ENCODE results near the gene SULF2.

SULF2 gene

DNA sequence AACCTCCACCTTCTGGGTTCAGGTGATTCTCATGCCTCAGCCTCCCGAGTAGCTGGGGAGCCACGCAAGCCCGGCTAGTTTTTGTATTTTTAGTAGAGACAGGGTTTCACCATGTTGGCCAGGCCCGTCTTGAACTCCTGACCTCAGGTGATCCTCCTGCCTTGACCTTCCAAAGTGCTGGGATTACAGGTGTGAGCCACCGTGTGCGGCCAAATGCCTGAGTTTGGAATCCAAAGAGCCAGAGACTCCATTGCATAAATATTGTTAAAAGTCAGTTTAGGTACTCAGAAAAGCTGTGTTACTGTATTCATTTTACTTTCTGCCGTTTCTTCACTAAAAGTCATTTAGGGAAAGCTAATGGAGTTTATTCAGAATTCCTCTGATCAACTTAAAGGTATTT, 137.3 kb downstream of the SULF2 start:
- TF ChIP-seq, protein P1, sequence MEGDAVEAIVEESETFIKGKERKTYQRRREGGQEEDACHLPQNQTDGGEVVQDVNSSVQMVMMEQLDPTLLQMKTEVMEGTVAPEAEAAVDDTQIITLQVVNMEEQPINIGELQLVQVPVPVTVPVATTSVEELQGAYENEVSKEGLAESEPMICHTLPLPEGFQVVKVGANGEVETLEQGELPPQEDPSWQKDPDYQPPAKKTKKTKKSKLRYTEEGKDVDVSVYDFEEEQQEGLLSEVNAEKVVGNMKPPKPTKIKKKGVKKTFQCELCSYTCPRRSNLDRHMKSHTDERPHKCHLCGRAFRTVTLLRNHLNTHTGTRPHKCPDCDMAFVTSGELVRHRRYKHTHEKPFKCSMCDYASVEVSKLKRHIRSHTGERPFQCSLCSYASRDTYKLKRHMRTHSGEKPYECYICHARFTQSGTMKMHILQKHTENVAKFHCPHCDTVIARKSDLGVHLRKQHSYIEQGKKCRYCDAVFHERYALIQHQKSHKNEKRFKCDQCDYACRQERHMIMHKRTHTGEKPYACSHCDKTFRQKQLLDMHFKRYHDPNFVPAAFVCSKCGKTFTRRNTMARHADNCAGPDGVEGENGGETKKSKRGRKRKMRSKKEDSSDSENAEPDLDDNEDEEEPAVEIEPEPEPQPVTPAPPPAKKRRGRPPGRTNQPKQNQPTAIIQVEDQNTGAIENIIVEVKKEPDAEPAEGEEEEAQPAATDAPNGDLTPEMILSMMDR (conservative IDR thresholded peaks at IDR 0.05; ENCODE audit: control insufficient read depth, insufficient read depth, low read depth, low read length) = no peak
- H3K4me3 ChIP-seq (ENCODE audit: control insufficient read depth, low read depth, low read length) = no peak overlapping the region
- DNase-seq (ENCODE audit: low read depth) = no peak

DNA sequence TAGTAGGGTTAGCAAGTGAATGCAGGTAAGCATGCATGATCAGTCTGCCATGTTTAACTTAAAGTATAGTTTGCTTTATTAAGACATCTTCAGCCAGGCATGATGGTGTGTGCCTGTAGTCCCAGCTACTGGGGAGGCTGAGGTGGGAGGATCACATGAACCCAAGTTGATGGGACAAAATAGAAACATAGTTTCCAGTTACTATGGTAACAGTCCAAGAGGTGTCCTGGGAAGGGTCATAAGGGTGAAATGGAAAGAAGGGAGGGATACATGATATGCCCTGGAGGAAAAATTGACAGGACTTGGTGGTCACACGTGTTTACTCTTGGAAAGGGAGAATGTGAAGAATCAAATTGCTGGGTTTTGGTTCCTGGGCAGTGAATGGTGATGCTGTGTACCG, 139.6 kb downstream of the SULF2 start:
- TF ChIP-seq, protein P1 (conservative IDR thresholded peaks at IDR 0.05; ENCODE audit: control insufficient read depth, insufficient read depth, low read depth, low read length) = no peak
- H3K4me3 ChIP-seq (ENCODE audit: control insufficient read depth, low read depth, low read length) = no peak overlapping the region
- DNase-seq (ENCODE audit: low read depth) = no peak

DNA sequence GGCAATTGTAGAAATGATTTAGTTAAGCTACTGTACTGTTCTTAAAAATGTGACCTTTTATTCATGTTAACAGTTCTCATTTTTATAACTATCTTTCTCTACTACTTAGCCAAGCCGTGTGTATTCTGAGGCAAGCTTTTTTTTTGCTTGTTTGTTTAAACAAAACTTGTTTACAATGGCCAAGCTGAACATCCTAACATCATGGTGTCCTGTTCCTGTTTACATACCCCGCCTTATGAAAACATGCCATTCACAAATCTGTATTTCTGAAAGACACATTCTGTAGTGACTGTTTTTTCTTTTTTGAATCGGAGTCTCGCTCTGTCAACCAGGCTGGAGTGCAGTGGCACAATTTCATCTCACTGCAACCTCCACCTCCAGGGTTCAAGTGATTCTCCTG, 142.7 kb downstream of the SULF2 start:
- H3K4me3 ChIP-seq (ENCODE audit: control insufficient read depth, low read depth, low read length) = no peak overlapping the region
- DNase-seq (ENCODE audit: low read depth) = no peak
- TF ChIP-seq, protein P1 (conservative IDR thresholded peaks at IDR 0.05; ENCODE audit: control insufficient read depth, insufficient read depth, low read depth, low read length) = no peak

DNA sequence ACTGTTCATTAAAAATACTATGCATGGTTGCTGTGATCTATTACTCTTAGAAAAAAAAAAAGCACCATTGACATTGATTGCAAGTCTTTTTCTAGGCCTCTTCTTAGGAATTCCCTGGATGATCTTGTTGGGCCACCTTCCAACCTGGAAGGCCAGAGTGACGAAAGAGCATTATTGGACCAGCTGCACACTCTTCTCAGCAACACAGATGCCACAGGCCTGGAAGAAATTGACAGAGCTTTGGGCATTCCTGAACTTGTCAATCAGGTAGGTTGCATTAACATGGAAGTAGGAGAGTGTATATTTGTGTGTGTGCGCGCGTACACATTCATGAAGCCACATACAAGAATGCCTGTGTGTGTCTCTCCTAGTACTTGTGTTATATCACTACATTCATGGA, 143.2 kb downstream of the SULF2 start:
- no peak overlapping the region for H3K4me3 ChIP-seq (ENCODE audit: control insufficient read depth, low read depth, low read length)
- no peak for DNase-seq (ENCODE audit: low read depth)
- TF ChIP-seq, protein P1 (conservative IDR thresholded peaks at IDR 0.05; ENCODE audit: control insufficient read depth, insufficient read depth, low read depth, low read length) = no peak

DNA sequence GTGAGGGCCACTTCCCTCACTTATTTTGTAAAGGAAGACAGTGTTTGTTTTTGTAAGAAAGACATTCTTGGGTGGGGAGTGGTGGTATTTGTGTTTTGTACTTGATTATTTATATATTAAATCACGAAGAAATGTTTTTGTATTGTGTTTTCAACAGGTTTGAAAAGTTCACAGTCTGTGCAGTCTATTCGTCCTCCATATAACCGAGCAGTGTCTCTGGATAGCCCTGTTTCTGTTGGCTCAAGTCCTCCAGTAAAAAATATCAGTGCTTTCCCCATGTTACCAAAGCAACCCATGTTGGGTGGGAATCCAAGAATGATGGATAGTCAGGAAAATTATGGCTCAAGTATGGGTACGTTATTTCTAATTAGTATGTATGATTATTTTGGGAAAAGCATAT, 146.4 kb downstream of the SULF2 start:
- TF ChIP-seq, protein P1 (conservative IDR thresholded peaks at IDR 0.05; ENCODE audit: control insufficient read depth, insufficient read depth, low read depth, low read length) = no peak

DNA sequence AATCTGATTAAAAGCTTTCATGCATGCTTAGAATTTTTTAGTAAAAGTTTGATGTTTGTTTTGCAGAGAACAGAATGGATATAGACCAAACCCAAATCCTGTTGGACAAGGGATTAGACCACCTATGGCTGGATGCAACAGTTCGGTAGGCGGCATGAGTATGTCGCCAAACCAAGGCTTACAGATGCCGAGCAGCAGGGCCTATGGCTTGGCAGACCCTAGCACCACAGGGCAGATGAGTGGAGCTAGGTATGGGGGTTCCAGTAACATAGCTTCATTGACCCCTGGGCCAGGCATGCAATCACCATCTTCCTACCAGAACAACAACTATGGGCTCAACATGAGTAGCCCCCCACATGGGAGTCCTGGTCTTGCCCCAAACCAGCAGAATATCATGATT, 150.0 kb downstream of the SULF2 start:
- TF ChIP-seq, protein P1 (conservative IDR thresholded peaks at IDR 0.05; ENCODE audit: control insufficient read depth, insufficient read depth, low read depth, low read length) = no peak
- no peak overlapping the region for H3K4me3 ChIP-seq (ENCODE audit: control insufficient read depth, low read depth, low read length)
- DNase-seq (ENCODE audit: low read depth) = no peak

More for the DNA sequence above, 146.4 kb downstream of the SULF2 start:
- DNase-seq (ENCODE audit: low read depth) = no peak
- no peak overlapping the region for H3K4me3 ChIP-seq (ENCODE audit: control insufficient read depth, low read depth, low read length)

DNA sequence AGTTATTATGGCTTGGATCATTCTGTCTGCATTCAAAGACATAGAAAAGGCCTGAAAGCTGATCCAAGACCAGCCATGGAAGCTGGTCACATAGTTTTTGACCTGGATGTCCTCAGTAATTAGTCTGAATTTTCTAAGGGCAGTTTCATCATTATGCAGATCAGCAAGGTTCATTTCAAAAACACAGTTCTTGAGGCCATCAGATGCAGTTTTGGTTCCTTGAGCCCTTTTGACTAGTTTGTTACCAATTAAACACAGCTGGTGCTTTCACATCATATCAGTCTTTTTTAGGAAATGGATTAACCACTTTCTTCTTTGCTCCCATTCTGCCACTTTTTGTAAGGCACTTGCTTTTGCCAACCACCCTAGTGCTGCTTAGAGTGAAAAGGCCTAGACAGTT, 154.2 kb downstream of the SULF2 start:
- TF ChIP-seq, protein P1 (conservative IDR thresholded peaks at IDR 0.05; ENCODE audit: control insufficient read depth, insufficient read depth, low read depth, low read length) = no peak
- no peak overlapping the region for H3K4me3 ChIP-seq (ENCODE audit: control insufficient read depth, low read depth, low read length)
- DNase-seq (ENCODE audit: low read depth) = no peak
